HG03521 (cell line): Measurements from ENCODE around the gene XCL1.
"Not testable (repeated sequence)": the region's sequence is repeated elsewhere in the genome, so short reads cannot be mapped to it uniquely, and the experiment has no call there.

Experiments used
- ATAC-seq: cut with Tn5 transposase; IDR thresholded peaks from one replicate; pipeline ENCODE4 v1.9.1; 2021; ENCODE audit warnings: mild to moderate bottlenecking, moderate library complexity; ENCODE audit not compliant: unreplicated experiment

The XCL1 gene

GRCh38 chr1:168576245-168576688 is at the start of gene XCL1:
Gene XCL1 (plus strand): TSS chr1:168576605. CDS start chr1:168576638, 33 bp downstream.
- not testable (repeated sequence) for ATAC-seq

- ATAC-seq: no peak
Measured at GRCh38 chr1:168529518-168529917, 46.9 kb upstream of the XCL1 start.

- no peak for ATAC-seq
Measured at GRCh38 chr1:168531615-168532345, 44.6 kb upstream of the XCL1 start.

GRCh38 chr1:168535536-168535935 is 40.9 kb upstream of the XCL1 start:
- no peak for ATAC-seq

- ATAC-seq: not testable (repeated sequence)
Measured at GRCh38 chr1:168540798-168541197, 35.6 kb upstream of the XCL1 start.

- not testable (repeated sequence) for ATAC-seq
Measured at GRCh38 chr1:168542978-168543377, 33.4 kb upstream of the XCL1 start.

- ATAC-seq: not testable (repeated sequence)
Measured at GRCh38 chr1:168543840-168544498, 32.4 kb upstream of the XCL1 start, which contains the start of gene XCL2. Gene XCL2 (minus strand): TSS chr1:168543997. CDS start chr1:168543964, 33 bp downstream.

GRCh38 chr1:168545678-168546552 is 30.5 kb upstream of the XCL1 start:
- ATAC-seq: not testable (repeated sequence)

- ATAC-seq: not testable (repeated sequence)
Measured at GRCh38 chr1:168546553-168546895, 29.9 kb upstream of the XCL1 start.

GRCh38 chr1:168550971-168551370 is 25.4 kb upstream of the XCL1 start:
- no peak for ATAC-seq

- ATAC-seq: no peak
Measured at GRCh38 chr1:168551688-168552087, 24.7 kb upstream of the XCL1 start.

GRCh38 chr1:168552961-168553360 is 23.4 kb upstream of the XCL1 start:
- no peak for ATAC-seq

- no peak for ATAC-seq
Measured at GRCh38 chr1:168553680-168554553, 22.5 kb upstream of the XCL1 start.

GRCh38 chr1:168554603-168555483 is 21.6 kb upstream of the XCL1 start:
- no peak for ATAC-seq

- no peak for ATAC-seq
Measured at GRCh38 chr1:168555508-168556046, 20.8 kb upstream of the XCL1 start.

- no peak for ATAC-seq
Measured at GRCh38 chr1:168556647-168557046, 19.8 kb upstream of the XCL1 start.

- ATAC-seq: no peak
Measured at GRCh38 chr1:168560370-168560769, 16.0 kb upstream of the XCL1 start.

GRCh38 chr1:168561989-168562388 is 14.4 kb upstream of the XCL1 start:
- no peak for ATAC-seq

GRCh38 chr1:168565825-168566224 is 10.6 kb upstream of the XCL1 start:
- ATAC-seq: no peak
